ENCODE measurements around the gene DTL. TPM values are rescaled to one million over a fixed set of nuclear protein-coding genes. Genes with fewer than 3 reads are reported as not detected.

Gene DTL
- total RNA-seq, 1 donor from 2014 or later, result 23.9 TPM

DNA sequence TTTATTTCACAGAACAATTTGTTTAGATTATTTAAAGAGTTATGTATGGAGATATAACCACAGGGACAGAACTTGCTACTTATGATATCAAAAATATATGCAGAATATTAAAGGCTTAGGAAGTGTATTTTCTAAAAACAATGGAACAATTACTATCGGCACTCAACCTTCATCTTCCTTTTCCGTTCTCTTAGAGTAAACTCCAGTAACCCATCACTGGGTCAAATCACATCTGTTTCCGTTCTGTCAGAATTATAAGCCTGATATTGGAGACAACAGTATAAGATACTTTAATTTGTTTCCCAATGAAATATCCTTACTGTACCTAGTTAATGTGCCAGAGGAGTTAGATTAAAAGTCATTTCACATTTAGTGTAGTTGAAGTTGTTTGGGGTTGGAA, 32.2 kb downstream of the DTL start:
- Mint-ChIP-seq H3K27me3 (no peaks in the 10 kb centered on the region), H3K36me3 (ENCODE audit: insufficient read depth) (peaks cover 6% of the 10 kb centered on the region), H3K4me1 (ENCODE audit: low read depth) (no peaks in the 10 kb centered on the region), H3K4me3 (ENCODE audit: low read depth) (no peak overlapping the region), H3K27ac (no peak overlapping the region), H3K9me3 (ENCODE audit: low read depth) (no peaks in the 10 kb centered on the region)
- TF ChIP-seq, protein P1, sequence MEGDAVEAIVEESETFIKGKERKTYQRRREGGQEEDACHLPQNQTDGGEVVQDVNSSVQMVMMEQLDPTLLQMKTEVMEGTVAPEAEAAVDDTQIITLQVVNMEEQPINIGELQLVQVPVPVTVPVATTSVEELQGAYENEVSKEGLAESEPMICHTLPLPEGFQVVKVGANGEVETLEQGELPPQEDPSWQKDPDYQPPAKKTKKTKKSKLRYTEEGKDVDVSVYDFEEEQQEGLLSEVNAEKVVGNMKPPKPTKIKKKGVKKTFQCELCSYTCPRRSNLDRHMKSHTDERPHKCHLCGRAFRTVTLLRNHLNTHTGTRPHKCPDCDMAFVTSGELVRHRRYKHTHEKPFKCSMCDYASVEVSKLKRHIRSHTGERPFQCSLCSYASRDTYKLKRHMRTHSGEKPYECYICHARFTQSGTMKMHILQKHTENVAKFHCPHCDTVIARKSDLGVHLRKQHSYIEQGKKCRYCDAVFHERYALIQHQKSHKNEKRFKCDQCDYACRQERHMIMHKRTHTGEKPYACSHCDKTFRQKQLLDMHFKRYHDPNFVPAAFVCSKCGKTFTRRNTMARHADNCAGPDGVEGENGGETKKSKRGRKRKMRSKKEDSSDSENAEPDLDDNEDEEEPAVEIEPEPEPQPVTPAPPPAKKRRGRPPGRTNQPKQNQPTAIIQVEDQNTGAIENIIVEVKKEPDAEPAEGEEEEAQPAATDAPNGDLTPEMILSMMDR (IDR thresholded peaks at IDR 0.05; ENCODE audit: unreplicated experiment), result no peak
- DNase-seq (ENCODE audit: low spot score, unreplicated experiment), result no peak

DNA sequence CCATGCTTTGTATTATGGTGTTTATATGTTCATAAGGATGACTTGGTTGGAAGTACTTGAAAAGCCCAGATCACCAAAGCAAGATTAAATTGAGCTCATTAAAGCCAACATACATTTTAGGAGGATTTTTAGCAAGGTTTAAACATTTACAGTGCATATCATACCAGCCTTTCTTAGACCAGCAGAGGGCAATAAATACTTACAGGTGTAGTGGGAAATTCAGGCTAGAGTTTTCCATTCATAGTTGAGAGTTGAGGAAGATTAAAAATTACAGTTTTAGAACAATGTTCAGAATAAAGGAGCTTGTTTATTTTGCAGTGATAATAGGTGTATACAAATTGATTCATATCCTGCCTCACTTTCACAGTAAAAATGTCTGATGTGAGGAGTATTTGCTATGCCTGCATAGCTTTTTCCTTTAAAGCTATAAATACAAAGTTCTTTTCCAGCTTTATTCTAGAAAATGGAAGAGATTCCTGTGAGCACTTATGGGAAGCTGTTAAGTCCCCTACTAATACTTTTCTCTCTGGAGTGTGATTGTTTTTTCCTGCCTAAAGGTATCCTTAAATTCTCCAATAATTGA, 35.3 kb downstream of the DTL start:
- H3K4me1 Mint-ChIP-seq (ENCODE audit: low read depth), result no peaks in the 10 kb centered on the region
- TF ChIP-seq, protein P1 (IDR thresholded peaks at IDR 0.05; ENCODE audit: unreplicated experiment), result peak; percentile 81
- H3K36me3 Mint-ChIP-seq (ENCODE audit: insufficient read depth), result peaks cover 1% of the 10 kb centered on the region
- no peak overlapping the region for H3K27ac Mint-ChIP-seq
- no peaks in the 10 kb centered on the region for H3K27me3 Mint-ChIP-seq
- H3K9me3 Mint-ChIP-seq (ENCODE audit: low read depth), result no peaks in the 10 kb centered on the region
- DNase-seq (ENCODE audit: low spot score, unreplicated experiment), result no peak
- H3K4me3 Mint-ChIP-seq (ENCODE audit: low read depth), result no peak overlapping the region

DNA sequence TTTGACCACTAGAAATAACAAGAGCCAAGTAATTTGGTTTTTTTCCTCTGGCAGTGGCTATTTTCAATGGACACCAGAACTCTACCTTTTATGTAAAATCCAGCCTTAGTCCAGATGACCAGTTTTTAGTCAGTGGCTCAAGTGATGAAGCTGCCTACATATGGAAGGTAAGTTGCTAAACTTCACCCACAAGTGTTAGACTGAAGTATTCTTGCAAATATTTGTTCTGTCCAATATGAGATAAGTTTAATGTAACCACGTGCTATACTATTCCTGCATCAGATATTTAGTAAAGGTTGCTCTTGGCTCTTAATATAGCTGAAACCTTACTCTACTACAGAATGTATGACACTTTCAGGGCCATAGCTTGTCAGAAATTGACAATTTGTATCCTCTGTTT, 36.5 kb downstream of the DTL start:
- Mint-ChIP-seq H3K4me1 (ENCODE audit: low read depth) (no peaks in the 10 kb centered on the region), H3K4me3 (ENCODE audit: low read depth) (no peak overlapping the region), H3K9me3 (ENCODE audit: low read depth) (no peaks in the 10 kb centered on the region), H3K27ac (no peak overlapping the region), H3K27me3 (no peaks in the 10 kb centered on the region), H3K36me3 (ENCODE audit: insufficient read depth) (peaks cover 2% of the 10 kb centered on the region)
- DNase-seq (ENCODE audit: low spot score, unreplicated experiment), result no peak
- TF ChIP-seq, protein P1 (IDR thresholded peaks at IDR 0.05; ENCODE audit: unreplicated experiment), result no peak

- TF ChIP-seq, protein P1 (IDR thresholded peaks at IDR 0.05; ENCODE audit: unreplicated experiment), result no peak
- Mint-ChIP-seq H3K27ac (no peak overlapping the region), H3K4me1 (ENCODE audit: low read depth) (no peaks in the 10 kb centered on the region), H3K4me3 (ENCODE audit: low read depth) (no peak overlapping the region), H3K27me3 (no peaks in the 10 kb centered on the region), H3K36me3 (ENCODE audit: insufficient read depth) (peaks cover 2% of the 10 kb centered on the region), H3K9me3 (ENCODE audit: low read depth) (no peaks in the 10 kb centered on the region)
- no peak for DNase-seq (ENCODE audit: low spot score, unreplicated experiment)
Measured at GRCh38 chr1:212073490-212073889, 37.9 kb downstream of the DTL start.

GRCh38 chr1:212074313-212074712, 38.8 kb downstream of the DTL start:
- TF ChIP-seq, protein P1 (IDR thresholded peaks at IDR 0.05; ENCODE audit: unreplicated experiment), result no peak
- Mint-ChIP-seq H3K4me3 (ENCODE audit: low read depth) (no peak overlapping the region), H3K36me3 (ENCODE audit: insufficient read depth) (peaks cover 2% of the 10 kb centered on the region), H3K27me3 (no peaks in the 10 kb centered on the region), H3K9me3 (ENCODE audit: low read depth) (no peaks in the 10 kb centered on the region), H3K4me1 (ENCODE audit: low read depth) (no peaks in the 10 kb centered on the region), H3K27ac (no peak overlapping the region)
- no peak for DNase-seq (ENCODE audit: low spot score, unreplicated experiment)

Data from progenitor cell of endocrine pancreas (in vitro differentiated cells).